GM23338 (cell line): Measurements from ENCODE around the gene TENM3.

Experiments used
- CTCF ChIP-seq, 2 experiments: fragments of 200-600 bp in 1 of 2; sonication (generic) in 1 of 2; conservative IDR thresholded peaks; 2 replicates each; pipeline versions ENCODE4 v1.5.1 to v1.6.1; 2016 to 2017; ENCODE audit warnings: antibody characterized with exemption in 2 of 2, low read depth in 2 of 2, mild to moderate bottlenecking in 2 of 2, moderate library complexity in 1 of 2
- POLR2AphosphoS5 ChIP-seq: IDR thresholded peaks from 2 replicates; pipeline ENCODE4 v1.6.1; 2016; ENCODE audit warnings: antibody characterized with exemption, low read depth

GRCh38 chr4:182530451-182530850, 287.2 kb downstream of the TENM3 start:
- TF ChIP-seq POLR2AphosphoS5, result no peak
- no peak for TF ChIP-seq CTCF (conservative IDR thresholded peaks at IDR 0.05; ENCODE audit: low read depth in 2 of 2)
